GM19395 (cell line): ENCODE measurements around the gene TMEM37.

ENCODE experiments used
- ATAC-seq: cut with Tn5 transposase; IDR thresholded peaks from one replicate; pipeline ENCODE4 v1.9.1; 2021; ENCODE audit warnings: mild to moderate bottlenecking, moderate library complexity; ENCODE audit not compliant: unreplicated experiment

Gene TMEM37

GRCh38 chr2:119432851-119433522 lies 1.3 kb downstream of the TMEM37 start:
- ATAC-seq: no peak

- no peak for ATAC-seq
Observed at GRCh38 chr2:119433636-119434327, 2.1 kb downstream of the TMEM37 start.

GRCh38 chr2:119434664-119435063 lies 3.0 kb downstream of the TMEM37 start:
- ATAC-seq: no peak

- ATAC-seq: no peak
Observed at GRCh38 chr2:119435081-119435952, 3.7 kb downstream of the TMEM37 start.

- no peak for ATAC-seq
Observed at GRCh38 chr2:119435953-119436297, 4.3 kb downstream of the TMEM37 start.

GRCh38 chr2:119436993-119437772 lies 5.5 kb downstream of the TMEM37 start:
- no peak for ATAC-seq

- ATAC-seq: no peak
Observed at GRCh38 chr2:119438128-119438656, 6.5 kb downstream of the TMEM37 start.

GRCh38 chr2:119438726-119439284 lies 7.2 kb downstream of the TMEM37 start:
- no peak for ATAC-seq

GRCh38 chr2:119439574-119440500 lies 8.2 kb downstream of the TMEM37 start:
- ATAC-seq: no peak

- no peak for ATAC-seq
Observed at GRCh38 chr2:119440501-119440870, 8.8 kb downstream of the TMEM37 start.

GRCh38 chr2:119440873-119441272 lies 9.2 kb downstream of the TMEM37 start:
- no peak for ATAC-seq

GRCh38 chr2:119441376-119442225 lies 9.9 kb downstream of the TMEM37 start:
- no peak for ATAC-seq

- no peak for ATAC-seq
Observed at GRCh38 chr2:119442226-119442619, 10.6 kb downstream of the TMEM37 start.

GRCh38 chr2:119442850-119443249 lies 11.2 kb downstream of the TMEM37 start:
- no peak for ATAC-seq

- ATAC-seq: no peak
Observed at GRCh38 chr2:119446037-119446436, 14.4 kb downstream of the TMEM37 start.

- no peak for ATAC-seq
Observed at GRCh38 chr2:119448427-119449141, 16.9 kb downstream of the TMEM37 start.

- no peak for ATAC-seq
Observed at GRCh38 chr2:119449521-119449920, 17.9 kb downstream of the TMEM37 start.
